KMS-11 (cell line): ENCODE results near the gene MECR.

Source experiments
- H2AFZ ChIP-seq: fragments of 200-600 bp; sonication (generic); 2 replicates; pipeline ENCODE4 v1.6.1; 2016; ENCODE audit warnings: antibody characterized with exemption, mixed run types, low read depth
- H3K27ac ChIP-seq: fragments of 200-600 bp; sonication (generic); 2 replicates; pipeline ENCODE4 v1.6.1; 2016; ENCODE audit warnings: mild to moderate bottlenecking, mixed run types
- H3K27me3 ChIP-seq: fragments of 200-600 bp; sonication (generic); 2 replicates; pipeline ENCODE4 v1.6.1; 2017; ENCODE audit warnings: mild to moderate bottlenecking, low read depth, mixed run types, moderate library complexity; ENCODE audit not compliant: insufficient read depth
- H3K36me3 ChIP-seq: fragments of 200-600 bp; sonication (generic); 2 replicates; pipeline ENCODE4 v1.6.1; 2017; ENCODE audit warnings: mild to moderate bottlenecking, mixed run types; ENCODE audit not compliant: insufficient read depth
- H3K4me1 ChIP-seq: fragments of 200-600 bp; sonication (generic); 2 replicates; pipeline ENCODE4 v1.6.1; 2016; ENCODE audit warnings: mild to moderate bottlenecking, low read depth, mixed run types; ENCODE audit not compliant: poor library complexity, severe bottlenecking
- H3K4me2 ChIP-seq: fragments of 200-600 bp; sonication (generic); 2 replicates; pipeline ENCODE4 v1.7.0; 2016; ENCODE audit warnings: mild to moderate bottlenecking, mixed run types
- H3K4me3 ChIP-seq: fragments of 200-600 bp; sonication (generic); IDR thresholded peaks from 2 replicates; pipeline ENCODE4 v1.6.1; 2017; ENCODE audit warnings: low read depth, low read length, mixed read lengths; ENCODE audit not compliant: insufficient read depth
- H3K79me2 ChIP-seq: fragments of 200-600 bp; sonication (generic); 2 replicates; pipeline ENCODE4 v1.6.1; 2016; ENCODE audit warnings: low read depth, mixed run types; ENCODE audit not compliant: insufficient read depth
- H3K9ac ChIP-seq: fragments of 200-600 bp; sonication (generic); 2 replicates; pipeline ENCODE4 v1.6.1; 2016; ENCODE audit warnings: mild to moderate bottlenecking, mixed run types
- H4K20me1 ChIP-seq: fragments of 200-600 bp; sonication (generic); 2 replicates; pipeline ENCODE4 v1.6.1; 2016; ENCODE audit warnings: mild to moderate bottlenecking, mixed run types; ENCODE audit not compliant: insufficient read depth
- TF ChIP-seq, protein P1 (sequence below): fragments of 200-600 bp; sonication (generic); conservative IDR thresholded peaks from 2 replicates; pipeline ENCODE4 v1.6.1; 2017; ENCODE audit warnings: low read depth, mild to moderate bottlenecking, antibody characterized with exemption, low read length, moderate library complexity, mixed read lengths

MECR gene

GRCh38 chr1:29171521-29171920, 59.2 kb downstream of the MECR start:
- TF ChIP-seq, protein P1, sequence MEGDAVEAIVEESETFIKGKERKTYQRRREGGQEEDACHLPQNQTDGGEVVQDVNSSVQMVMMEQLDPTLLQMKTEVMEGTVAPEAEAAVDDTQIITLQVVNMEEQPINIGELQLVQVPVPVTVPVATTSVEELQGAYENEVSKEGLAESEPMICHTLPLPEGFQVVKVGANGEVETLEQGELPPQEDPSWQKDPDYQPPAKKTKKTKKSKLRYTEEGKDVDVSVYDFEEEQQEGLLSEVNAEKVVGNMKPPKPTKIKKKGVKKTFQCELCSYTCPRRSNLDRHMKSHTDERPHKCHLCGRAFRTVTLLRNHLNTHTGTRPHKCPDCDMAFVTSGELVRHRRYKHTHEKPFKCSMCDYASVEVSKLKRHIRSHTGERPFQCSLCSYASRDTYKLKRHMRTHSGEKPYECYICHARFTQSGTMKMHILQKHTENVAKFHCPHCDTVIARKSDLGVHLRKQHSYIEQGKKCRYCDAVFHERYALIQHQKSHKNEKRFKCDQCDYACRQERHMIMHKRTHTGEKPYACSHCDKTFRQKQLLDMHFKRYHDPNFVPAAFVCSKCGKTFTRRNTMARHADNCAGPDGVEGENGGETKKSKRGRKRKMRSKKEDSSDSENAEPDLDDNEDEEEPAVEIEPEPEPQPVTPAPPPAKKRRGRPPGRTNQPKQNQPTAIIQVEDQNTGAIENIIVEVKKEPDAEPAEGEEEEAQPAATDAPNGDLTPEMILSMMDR: no peak
- peaks cover 3% of the 10 kb centered on the region; the same call in 1 of the 2 replicates for H3K36me3 ChIP-seq
- H3K79me2 ChIP-seq: peaks cover 97% of the 10 kb centered on the region
- H3K4me3 ChIP-seq: no peak overlapping the region
- peaks cover 27% of the 10 kb centered on the region for H3K4me1 ChIP-seq
- H3K9ac ChIP-seq: no peak overlapping the region
- H3K27me3 ChIP-seq: no peaks in the 10 kb centered on the region
- H3K4me2 ChIP-seq: no peak overlapping the region
- H3K27ac ChIP-seq: no peak overlapping the region
- H4K20me1 ChIP-seq: peaks cover 49% of the 10 kb centered on the region
- H2AFZ ChIP-seq: no peak overlapping the region

GRCh38 chr1:29171089-29171488, 59.6 kb downstream of the MECR start:
- Histone ChIP-seq H3K9ac (no peak overlapping the region), H3K36me3 (peaks cover 3% of the 10 kb centered on the region; the same call in 1 of the 2 replicates), H4K20me1 (peaks cover 47% of the 10 kb centered on the region), H3K4me1 (peaks cover 27% of the 10 kb centered on the region), H3K4me2 (no peak overlapping the region), H3K4me3 (no peak overlapping the region), H3K79me2 (peaks cover 97% of the 10 kb centered on the region), H2AFZ (no peak overlapping the region), H3K27ac (no peak overlapping the region), H3K27me3 (no peaks in the 10 kb centered on the region)
- TF ChIP-seq, protein P1: no peak

DNA sequence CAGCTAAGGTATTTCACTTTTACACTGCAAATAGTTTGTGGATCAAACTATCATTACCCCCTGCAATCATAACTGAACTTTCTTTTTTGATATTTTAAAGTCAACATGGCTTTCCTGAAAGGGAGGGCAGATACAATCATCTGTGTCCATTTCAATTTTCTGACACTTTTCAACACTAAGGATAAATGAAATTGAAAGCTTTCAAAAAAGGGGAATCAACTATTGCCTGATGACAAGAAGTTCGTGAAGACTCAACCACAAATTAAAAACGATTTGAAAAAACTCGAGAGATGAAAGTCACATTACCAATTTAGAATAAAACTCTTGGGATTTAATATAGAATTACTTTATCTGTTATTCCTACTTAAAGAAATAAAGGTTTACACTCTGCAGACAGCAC, 60.8 kb downstream of the MECR start:
- peaks cover 47% of the 10 kb centered on the region for H4K20me1 ChIP-seq
- peaks cover 94% of the 10 kb centered on the region for H3K79me2 ChIP-seq
- H3K4me2 ChIP-seq: no peak overlapping the region
- H3K4me3 ChIP-seq: no peak overlapping the region
- H3K27ac ChIP-seq: no peak overlapping the region
- no peaks in the 10 kb centered on the region for H3K27me3 ChIP-seq
- peaks cover 3% of the 10 kb centered on the region; the same call in 1 of the 2 replicates for H3K36me3 ChIP-seq
- TF ChIP-seq, protein P1: no peak
- no peak overlapping the region for H2AFZ ChIP-seq
- H3K4me1 ChIP-seq: peaks cover 27% of the 10 kb centered on the region
- no peak overlapping the region for H3K9ac ChIP-seq

DNA sequence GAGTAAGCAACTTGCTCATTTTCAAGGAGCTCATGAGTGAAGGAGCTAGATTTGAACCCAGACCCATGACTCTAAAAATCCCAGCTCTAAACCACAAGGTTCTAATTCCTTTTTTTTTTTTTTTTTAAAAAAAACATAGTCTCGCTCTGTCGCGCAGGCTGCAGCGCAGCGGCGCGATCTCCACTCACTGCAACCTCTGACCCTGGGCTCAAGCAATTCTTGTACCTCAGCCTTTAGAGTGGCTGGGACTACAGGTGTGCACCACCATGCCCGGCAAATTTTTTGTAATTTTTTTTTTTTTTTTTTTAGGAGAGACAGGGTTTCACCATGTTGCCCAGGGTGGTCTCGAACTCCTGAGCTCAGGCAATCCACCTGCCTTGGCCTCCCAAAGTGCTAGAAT, 62.8 kb downstream of the MECR start:
- peaks cover 27% of the 10 kb centered on the region for H3K4me1 ChIP-seq
- H3K4me3 ChIP-seq: no peak overlapping the region
- H3K9ac ChIP-seq: no peak overlapping the region
- H2AFZ ChIP-seq: no peak overlapping the region
- H3K27ac ChIP-seq: no peak overlapping the region
- H3K79me2 ChIP-seq: peaks cover 94% of the 10 kb centered on the region
- no peaks in the 10 kb centered on the region for H3K27me3 ChIP-seq
- H4K20me1 ChIP-seq: peaks cover 41% of the 10 kb centered on the region
- TF ChIP-seq, protein P1: no peak
- peaks cover 3% of the 10 kb centered on the region; the same call in 1 of the 2 replicates for H3K36me3 ChIP-seq
- H3K4me2 ChIP-seq: no peak overlapping the region
